Activated naive CD4-positive, alpha-beta T cell treated with anti-CD3 and anti-CD28 coated beads for 36 hours (primary cell): ENCODE data around the gene C16orf78. TPM values are rescaled to one million over a fixed set of nuclear protein-coding genes. Genes with fewer than 3 reads are reported as not detected.
"Not testable (repeated sequence)": the region's sequence is repeated elsewhere in the genome, so short reads cannot be mapped to it uniquely, and the experiment has no call there.

Experiments used
- CTCF ChIA-PET: fragments of 350-600 bp; sonication (Branson Sonifier 250); formaldehyde crosslinking; loops from one replicate; lab custom pipeline; 2021; ENCODE audit warnings: antibody characterized with exemption; lab: Charles Lee
- DNase-seq: peaks from one replicate; pipeline ENCODE4 v3.0.0-alpha.2; 2020
- H3K27ac Mint-ChIP-seq: one replicate; pipeline ENCODE4 v1.8.0; 2021; ENCODE audit warnings: mild to moderate bottlenecking, mixed read lengths
- H3K27me3 Mint-ChIP-seq: one replicate; pipeline ENCODE4 v1.8.0; 2021; ENCODE audit warnings: low read depth, mixed read lengths
- H3K36me3 Mint-ChIP-seq: one replicate; pipeline ENCODE4 v1.8.0; 2021; ENCODE audit warnings: low read depth, mixed read lengths
- H3K4me1 Mint-ChIP-seq: one replicate; pipeline ENCODE4 v1.8.0; 2021; ENCODE audit warnings: low read depth, mixed read lengths
- H3K4me3 Mint-ChIP-seq: one replicate; pipeline ENCODE4 v1.8.0; 2021; ENCODE audit warnings: mild to moderate bottlenecking, moderate library complexity, mixed read lengths
- H3K9me3 Mint-ChIP-seq: one replicate; pipeline ENCODE4 v1.8.0; 2021; ENCODE audit warnings: mixed read lengths
- intact Hi-C: fragments of 100-400 bp; cut with micrococcal nuclease; formaldehyde crosslinking; loops from one replicate; pipeline ENCODE4 v1.15.1; 2023
- total RNA-seq, 2 experiments: library from RNA; stranded (reverse); gene quantifications; one replicate each; pipeline ENCODE4 v1.2.3, GENCODE V29; 2021

The C16orf78 gene
- total RNA-seq, 2 experiments from 2014 or later = not detected

- CTCF ChIA-PET = interaction anchor here (0.6 to 0.9 kb wide), 3 partner anchors 34 to 345 kb away, joined by 3 read pairs; no protein-coding TSS in a partner anchor
- Mint-ChIP-seq H3K27me3 (peaks cover 25% of the 10 kb centered on the region), H3K4me1 (no peaks in the 10 kb centered on the region), H3K9me3 (no peaks in the 10 kb centered on the region), H3K27ac (no peak overlapping the region), H3K36me3 (no peaks in the 10 kb centered on the region), H3K4me3 (no peak overlapping the region)
- DNase-seq = no peak
- intact Hi-C loops = no loop called here
These were observed 20.7 kb upstream of the C16orf78 start for GRCh38 chr16:49352892-49353291.

- Mint-ChIP-seq H3K4me3 (no peak overlapping the region), H3K9me3 (no peaks in the 10 kb centered on the region), H3K4me1 (no peaks in the 10 kb centered on the region), H3K27ac (no peak overlapping the region), H3K36me3 (no peaks in the 10 kb centered on the region), H3K27me3 (peaks cover 25% of the 10 kb centered on the region)
- intact Hi-C loops = no loop called here
- no peak for DNase-seq
- CTCF ChIA-PET = interaction anchor here (0.6 kb wide), 1 partner anchor 21 kb away, joined by 3 read pairs; no protein-coding TSS in a partner anchor
These were observed 19.9 kb upstream of the C16orf78 start for GRCh38 chr16:49353680-49354079.

- intact Hi-C loops = no loop called here
- CTCF ChIA-PET = interaction anchor here (0.6 kb wide), 1 partner anchor 21 kb away, joined by 3 read pairs; no protein-coding TSS in a partner anchor
- Mint-ChIP-seq H3K27me3 (peaks cover 25% of the 10 kb centered on the region), H3K4me1 (no peaks in the 10 kb centered on the region), H3K27ac (no peak overlapping the region), H3K4me3 (no peak overlapping the region), H3K9me3 (no peaks in the 10 kb centered on the region), H3K36me3 (no peaks in the 10 kb centered on the region)
- DNase-seq = no peak
These were observed 19.5 kb upstream of the C16orf78 start for GRCh38 chr16:49354101-49354500.

- H3K36me3 Mint-ChIP-seq = no peaks in the 10 kb centered on the region
- H3K9me3 Mint-ChIP-seq = no peaks in the 10 kb centered on the region
- no peak overlapping the region for H3K4me3 Mint-ChIP-seq
- intact Hi-C loops = no loop called here
- CTCF ChIA-PET = no interaction called here
- H3K27me3 Mint-ChIP-seq = peaks cover 24% of the 10 kb centered on the region
- H3K4me1 Mint-ChIP-seq = no peaks in the 10 kb centered on the region
- no peak overlapping the region for H3K27ac Mint-ChIP-seq
- no peak for DNase-seq
These were observed 18.6 kb upstream of the C16orf78 start for GRCh38 chr16:49354991-49355390.

- Mint-ChIP-seq H3K27me3 (peaks cover 13% of the 10 kb centered on the region), H3K27ac (no peak overlapping the region), H3K36me3 (no peaks in the 10 kb centered on the region), H3K4me1 (no peaks in the 10 kb centered on the region), H3K9me3 (no peaks in the 10 kb centered on the region), H3K4me3 (no peak overlapping the region)
- intact Hi-C loops = no loop called here
- CTCF ChIA-PET = no interaction called here
- DNase-seq = no peak
These were observed 17.5 kb upstream of the C16orf78 start for GRCh38 chr16:49355933-49356665.

DNA sequence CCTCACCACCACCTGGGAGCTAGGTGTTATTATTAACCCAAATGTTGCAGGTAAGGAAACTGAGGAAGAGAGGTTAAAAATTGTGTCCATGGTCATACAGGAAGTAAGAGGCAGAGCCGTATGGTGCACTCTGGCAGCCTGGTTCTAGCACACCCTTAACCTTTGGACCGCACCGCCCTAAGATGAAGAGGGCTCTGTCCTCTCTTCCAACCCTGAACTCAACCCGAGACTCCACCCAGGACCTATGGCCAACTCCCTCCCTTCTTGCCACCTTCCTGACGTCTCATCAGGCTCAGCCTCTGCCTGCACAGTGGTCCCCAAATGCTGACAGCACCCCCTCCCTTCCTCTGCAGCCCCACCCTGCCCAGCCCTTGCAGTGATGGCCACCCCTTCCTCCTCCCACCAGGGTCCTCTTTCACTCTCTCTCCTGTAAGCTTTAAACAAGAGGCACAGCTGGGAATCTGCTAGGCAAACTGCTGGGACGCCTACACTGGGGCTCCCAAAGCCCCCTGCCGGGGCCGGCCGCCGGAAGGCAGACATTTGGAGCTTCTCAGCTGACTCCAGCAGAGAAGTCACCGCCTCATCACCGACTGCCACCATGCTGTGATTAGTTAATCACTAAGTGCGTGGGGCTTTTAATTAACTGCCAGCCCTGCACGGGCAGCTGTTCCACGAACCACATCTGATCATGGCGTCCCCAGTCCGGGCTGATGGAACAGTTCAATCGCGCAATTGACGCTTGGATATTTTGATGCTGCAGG is 16.7 kb upstream of the C16orf78 start:
- no peaks in the 10 kb centered on the region for H3K36me3 Mint-ChIP-seq
- H3K27me3 Mint-ChIP-seq = peaks cover 8% of the 10 kb centered on the region
- DNase-seq = no peak
- H3K4me3 Mint-ChIP-seq = no peak overlapping the region
- H3K9me3 Mint-ChIP-seq = no peaks in the 10 kb centered on the region
- H3K27ac Mint-ChIP-seq = no peak overlapping the region
- intact Hi-C loops = no loop called here
- CTCF ChIA-PET = no interaction called here
- H3K4me1 Mint-ChIP-seq = no peaks in the 10 kb centered on the region

GRCh38 chr16:49359591-49359990 is 14.0 kb upstream of the C16orf78 start:
- H3K4me1 Mint-ChIP-seq = no peaks in the 10 kb centered on the region
- DNase-seq = no peak
- peaks cover 2% of the 10 kb centered on the region for H3K9me3 Mint-ChIP-seq
- no peak overlapping the region for H3K27ac Mint-ChIP-seq
- CTCF ChIA-PET = interaction anchor here (2.4 kb wide), 1 partner anchor 10 kb away, joined by 6 read pairs; no protein-coding TSS in a partner anchor
- H3K36me3 Mint-ChIP-seq = no peaks in the 10 kb centered on the region
- intact Hi-C loops = no loop called here
- H3K4me3 Mint-ChIP-seq = no peak overlapping the region
- H3K27me3 Mint-ChIP-seq = no peaks in the 10 kb centered on the region

DNA sequence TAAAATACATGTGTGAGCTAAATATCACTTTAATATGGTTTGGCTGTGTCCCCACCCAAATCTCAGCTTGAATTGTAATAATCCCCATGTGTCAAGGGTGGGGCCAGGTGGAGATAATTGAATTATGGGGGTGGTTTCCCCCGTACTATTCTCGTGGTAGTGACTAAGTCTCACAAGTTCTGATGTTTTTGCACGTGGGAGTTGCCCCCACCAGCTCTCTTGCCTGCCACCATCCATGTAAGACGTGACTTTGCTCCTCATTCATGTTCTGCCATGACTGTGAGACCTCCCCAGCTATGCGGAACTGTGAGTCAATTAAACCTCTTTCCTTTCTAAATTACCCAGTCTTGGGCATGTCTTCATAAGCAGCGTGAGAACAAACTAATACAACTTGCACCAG is 11.9 kb upstream of the C16orf78 start:
- H3K27ac Mint-ChIP-seq, H3K36me3 Mint-ChIP-seq, H3K27me3 Mint-ChIP-seq, H3K4me3 Mint-ChIP-seq, intact Hi-C loops, H3K4me1 Mint-ChIP-seq, CTCF ChIA-PET, DNase-seq, H3K9me3 Mint-ChIP-seq: not testable (repeated sequence)

DNA sequence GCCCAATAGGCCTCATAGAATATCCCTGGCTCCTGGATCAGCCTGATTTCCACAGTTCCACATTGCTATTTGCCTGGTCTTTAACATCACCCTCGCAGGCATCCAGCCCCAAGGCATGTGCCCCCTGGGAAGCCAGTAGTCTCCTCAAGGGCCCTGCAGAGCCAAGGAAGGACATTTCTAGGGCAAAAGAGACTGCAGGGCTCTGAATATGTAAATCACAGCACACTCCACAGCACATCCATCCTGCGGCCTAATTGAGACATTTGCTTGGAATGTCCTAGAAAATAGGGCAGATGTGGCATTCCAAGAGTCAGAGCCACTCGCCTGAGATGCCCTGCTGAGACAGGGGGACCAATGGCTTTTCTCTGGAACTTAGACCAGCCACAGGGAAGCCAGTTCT is 11.4 kb upstream of the C16orf78 start:
- H3K27ac Mint-ChIP-seq = no peak overlapping the region
- no peak for DNase-seq

GRCh38 chr16:49365711-49366509 is 7.7 kb upstream of the C16orf78 start:
- Mint-ChIP-seq H3K36me3 (no peaks in the 10 kb centered on the region), H3K4me3 (no peak overlapping the region), H3K27ac (no peak overlapping the region), H3K27me3 (no peaks in the 10 kb centered on the region), H3K4me1 (no peaks in the 10 kb centered on the region), H3K9me3 (peaks cover 2% of the 10 kb centered on the region)
- intact Hi-C loops = no loop called here
- no peak for DNase-seq
- CTCF ChIA-PET = interaction anchor here (1.1 kb wide), 1 partner anchor 16 kb away, joined by 3 read pairs; no protein-coding TSS in a partner anchor

More for the DNA sequence above, 11.4 kb upstream of the C16orf78 start:
- Mint-ChIP-seq H3K27me3 (no peaks in the 10 kb centered on the region), H3K4me3 (no peak overlapping the region), H3K4me1 (no peaks in the 10 kb centered on the region), H3K36me3 (no peaks in the 10 kb centered on the region), H3K9me3 (peaks cover 2% of the 10 kb centered on the region)
- CTCF ChIA-PET = no interaction called here
- intact Hi-C loops = no loop called here

GRCh38 chr16:49366669-49367068 is 6.9 kb upstream of the C16orf78 start:
- Mint-ChIP-seq H3K27ac (no peak overlapping the region), H3K36me3 (no peaks in the 10 kb centered on the region), H3K4me3 (no peak overlapping the region), H3K27me3 (no peaks in the 10 kb centered on the region), H3K9me3 (peaks cover 2% of the 10 kb centered on the region), H3K4me1 (no peaks in the 10 kb centered on the region)
- DNase-seq = no peak
- CTCF ChIA-PET = no interaction called here
- intact Hi-C loops = no loop called here
